ENCODE data around the gene RNF121.
A peak's percentile ranks its signal among the peaks of the same experiment; 100 is the strongest.

Gene RNF121

GRCh38 chr11:72015511-72016061, 86.7 kb downstream of the RNF121 start:
- Mint-ChIP-seq H3K36me3 (peaks cover 100% of the 10 kb centered on the region), H3K4me3 (no peak overlapping the region), H3K27ac (peak overlapping the region; percentile 91)

GRCh38 chr11:72018171-72018570, 89.3 kb downstream of the RNF121 start:
- Mint-ChIP-seq H3K9me3 (no peaks in the 10 kb centered on the region), H3K4me1 (peaks cover 25% of the 10 kb centered on the region), H3K27ac (peak overlapping the region; percentile 91), H3K36me3 (peaks cover 100% of the 10 kb centered on the region), H3K4me3 (no peak overlapping the region)
- ATAC-seq (no peak), DNase-seq (ENCODE audit: low spot score in 2 of 2) (no peak)

More at GRCh38 chr11:72015511-72016061, 86.7 kb downstream of the RNF121 start:
- DNase-seq (ENCODE audit: low spot score in 2 of 2) (no peak), ATAC-seq (no peak)
- H3K4me1 Mint-ChIP-seq: peaks cover 25% of the 10 kb centered on the region
- H3K9me3 Mint-ChIP-seq: no peaks in the 10 kb centered on the region

GRCh38 chr11:72023335-72023734, 94.5 kb downstream of the RNF121 start:
- DNase-seq (ENCODE audit: low spot score in 2 of 2) (no peak), ATAC-seq (no peak)
- Mint-ChIP-seq H3K36me3 (peaks cover 99% of the 10 kb centered on the region), H3K4me1 (peaks cover 17% of the 10 kb centered on the region), H3K9me3 (no peaks in the 10 kb centered on the region), H3K4me3 (no peak overlapping the region), H3K27ac (peak overlapping the region; percentile 63)

GRCh38 chr11:72024069-72024754, 95.4 kb downstream of the RNF121 start:
- no peak overlapping the region for H3K4me3 Mint-ChIP-seq
- ATAC-seq (no peak), DNase-seq (ENCODE audit: low spot score in 2 of 2) (no peak)
- H3K36me3 Mint-ChIP-seq: peaks cover 99% of the 10 kb centered on the region
- H3K9me3 Mint-ChIP-seq: no peaks in the 10 kb centered on the region
- peaks cover 22% of the 10 kb centered on the region for H3K4me1 Mint-ChIP-seq
- H3K27ac Mint-ChIP-seq: no peak overlapping the region

GRCh38 chr11:72026090-72026489, 97.2 kb downstream of the RNF121 start:
- Mint-ChIP-seq H3K27ac (peak overlapping the region; percentile 66), H3K36me3 (peaks cover 95% of the 10 kb centered on the region), H3K4me3 (no peak overlapping the region), H3K4me1 (peaks cover 31% of the 10 kb centered on the region), H3K9me3 (no peaks in the 10 kb centered on the region)
- DNase-seq (ENCODE audit: low spot score in 2 of 2) (no peak), ATAC-seq (no peak)

GRCh38 chr11:72030472-72031045, 101.7 kb downstream of the RNF121 start:
- no peak for ATAC-seq
- H3K27ac Mint-ChIP-seq: peak overlapping the region; percentile 44
- H3K4me1 Mint-ChIP-seq: peaks cover 28% of the 10 kb centered on the region
- H3K9me3 Mint-ChIP-seq: no peaks in the 10 kb centered on the region
- peaks cover 95% of the 10 kb centered on the region for H3K36me3 Mint-ChIP-seq
- H3K4me3 Mint-ChIP-seq: no peak overlapping the region
- no peak for DNase-seq (ENCODE audit: low spot score in 2 of 2)

- DNase-seq (ENCODE audit: low spot score in 2 of 2) (no peak), ATAC-seq (no peak)
- Mint-ChIP-seq H3K4me1 (peaks cover 20% of the 10 kb centered on the region), H3K27ac (no peak overlapping the region), H3K4me3 (no peak overlapping the region), H3K36me3 (peaks cover 45% of the 10 kb centered on the region), H3K9me3 (no peaks in the 10 kb centered on the region)
Measured at GRCh38 chr11:72036687-72037086, 107.8 kb downstream of the RNF121 start.

- peaks cover 30% of the 10 kb centered on the region for H3K4me1 Mint-ChIP-seq
- no peaks in the 10 kb centered on the region for H3K9me3 Mint-ChIP-seq
- H3K27ac Mint-ChIP-seq: no peak overlapping the region
- H3K36me3 Mint-ChIP-seq: peaks cover 35% of the 10 kb centered on the region
- no peak for DNase-seq (ENCODE audit: low spot score in 2 of 2)
- H3K4me3 Mint-ChIP-seq: no peak overlapping the region
- no peak for ATAC-seq
Measured at GRCh38 chr11:72037554-72038311, 108.9 kb downstream of the RNF121 start.

GRCh38 chr11:72038491-72038890, 109.6 kb downstream of the RNF121 start:
- DNase-seq (ENCODE audit: low spot score in 2 of 2) (no peak), ATAC-seq (no peak)
- Mint-ChIP-seq H3K9me3 (no peaks in the 10 kb centered on the region), H3K4me3 (no peak overlapping the region), H3K36me3 (peaks cover 27% of the 10 kb centered on the region), H3K27ac (no peak overlapping the region), H3K4me1 (peaks cover 35% of the 10 kb centered on the region)

- no peak overlapping the region for H3K27ac Mint-ChIP-seq
- H3K9me3 Mint-ChIP-seq: no peaks in the 10 kb centered on the region
- peaks cover 41% of the 10 kb centered on the region for H3K4me1 Mint-ChIP-seq
- H3K36me3 Mint-ChIP-seq: peaks cover 19% of the 10 kb centered on the region
- DNase-seq (ENCODE audit: low spot score in 2 of 2) (no peak), ATAC-seq (no peak)
- H3K4me3 Mint-ChIP-seq: no peak overlapping the region
Measured at GRCh38 chr11:72039031-72039855, 110.4 kb downstream of the RNF121 start.

GRCh38 chr11:72039856-72040401, 111.1 kb downstream of the RNF121 start:
- ATAC-seq: no peak
- peaks cover 43% of the 10 kb centered on the region for H3K4me1 Mint-ChIP-seq

GRCh38 chr11:72040491-72041363, 111.9 kb downstream of the RNF121 start:
- peak; percentile 79 for ATAC-seq
- Mint-ChIP-seq H3K4me3 (no peak overlapping the region), H3K27ac (no peak overlapping the region), H3K36me3 (peaks cover 5% of the 10 kb centered on the region), H3K4me1 (peaks cover 43% of the 10 kb centered on the region), H3K9me3 (no peaks in the 10 kb centered on the region)
- DNase-seq (ENCODE audit: low spot score in 2 of 2): peak; percentile 53 to 76

More at GRCh38 chr11:72039856-72040401, 111.1 kb downstream of the RNF121 start:
- Mint-ChIP-seq H3K27ac (no peak overlapping the region), H3K9me3 (no peaks in the 10 kb centered on the region), H3K4me3 (no peak overlapping the region), H3K36me3 (peaks cover 13% of the 10 kb centered on the region)
- DNase-seq (ENCODE audit: low spot score in 2 of 2): no peak

- H3K4me3 Mint-ChIP-seq: no peak overlapping the region
- DNase-seq (ENCODE audit: low spot score in 2 of 2) (peak; percentile 21 to 58), ATAC-seq (peak; percentile 61)
- H3K27ac Mint-ChIP-seq: no peak overlapping the region
- H3K9me3 Mint-ChIP-seq: no peaks in the 10 kb centered on the region
- peaks cover 38% of the 10 kb centered on the region for H3K4me1 Mint-ChIP-seq
- H3K36me3 Mint-ChIP-seq: peaks cover 5% of the 10 kb centered on the region
Measured at GRCh38 chr11:72041364-72042063, 112.7 kb downstream of the RNF121 start.
